Measurements from ENCODE around the gene ARHGEF38.

DNA sequence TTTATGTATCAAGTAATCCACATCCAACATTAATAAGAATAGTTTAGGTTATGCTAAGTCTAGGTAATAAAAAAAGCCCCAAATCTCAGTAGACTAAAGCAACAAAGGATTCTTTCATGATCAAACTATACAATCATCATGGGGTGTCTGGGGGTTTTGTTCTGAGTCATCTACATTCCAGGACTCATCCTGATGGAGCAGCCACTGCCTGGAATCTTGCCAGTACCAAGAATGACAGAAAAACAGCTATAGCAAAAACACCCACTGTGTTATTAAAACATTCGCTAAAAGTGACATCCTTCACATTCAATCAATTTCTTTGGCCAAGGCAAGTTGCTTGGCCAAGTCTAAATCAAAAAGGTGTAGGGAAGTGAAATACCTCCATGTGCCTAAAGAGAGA lies 3.9 kb upstream of the ARHGEF38 start:
- TF ChIP-seq POLR2A (IDR thresholded peaks at IDR 0.05; ENCODE audit: low read depth, low read length) (no peak), TAF1 (IDR thresholded peaks at IDR 0.05; ENCODE audit: borderline replicate concordance, low read depth, low read length) (no peak), POLR2AphosphoS5 (IDR thresholded peaks at IDR 0.05; ENCODE audit: low read depth, low read length) (no peak)

Measured in GM12892 (cell line).